ENCODE data around the gene ABL2. TPM values are rescaled to one million over a fixed set of nuclear protein-coding genes. Genes with fewer than 3 reads are reported as not detected.
"Not testable (repeated sequence)": the region's sequence is repeated elsewhere in the genome, so short reads cannot be mapped to it uniquely, and the experiment has no call there.

The ABL2 gene
- total RNA-seq, 1 experiment from 2014 or later = 38.3 TPM

DNA sequence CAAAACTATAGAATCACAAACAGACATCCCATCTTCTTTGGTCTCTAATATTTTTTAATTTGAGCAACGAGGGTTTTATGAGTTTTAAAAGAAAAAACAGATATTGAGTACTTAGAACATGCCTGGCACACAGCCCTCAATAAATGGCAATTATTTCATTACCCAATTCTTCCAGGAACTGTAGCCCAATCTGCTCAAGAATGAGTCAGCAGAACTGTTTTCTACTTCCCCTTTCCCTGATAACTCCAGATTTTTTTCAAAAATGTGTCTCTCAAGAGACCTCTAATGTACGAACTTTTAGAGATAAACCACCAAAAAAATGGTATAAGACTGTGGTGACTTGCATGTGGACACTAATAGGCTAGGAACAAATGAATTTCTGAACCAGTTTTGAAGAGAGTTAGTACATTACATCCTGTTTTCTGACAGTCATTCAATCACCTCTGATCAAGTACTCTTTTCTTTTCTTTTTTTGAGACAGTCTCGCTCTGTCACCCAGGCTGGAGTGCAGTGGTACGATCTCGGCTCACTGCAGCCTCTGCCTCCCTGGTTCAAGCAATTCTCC, 11.5 kb downstream of the ABL2 start:
- peak; percentile 47 for DNase-seq (ENCODE audit: low read depth)

DNA sequence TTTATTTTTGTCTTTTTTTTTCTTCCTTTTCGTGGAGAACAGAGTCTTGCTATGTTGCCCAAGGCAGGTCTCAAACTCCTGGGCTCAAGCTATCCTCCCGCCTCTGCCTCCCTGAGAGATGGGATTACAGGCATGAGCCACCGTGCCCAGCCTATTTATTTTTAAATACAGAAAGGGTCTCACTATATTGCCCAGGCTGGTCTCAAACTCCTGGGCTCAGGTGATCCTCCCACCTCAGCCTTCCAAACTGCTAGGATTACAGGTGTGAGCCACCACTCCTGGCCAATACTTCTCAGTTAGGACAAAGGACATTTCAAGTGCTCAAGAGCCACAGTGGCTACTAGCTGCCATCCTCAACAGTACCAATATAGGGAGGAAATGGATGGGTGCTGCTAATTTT, 16.2 kb downstream of the ABL2 start:
- DNase-seq (ENCODE audit: low read depth) = not testable (repeated sequence)

DNA sequence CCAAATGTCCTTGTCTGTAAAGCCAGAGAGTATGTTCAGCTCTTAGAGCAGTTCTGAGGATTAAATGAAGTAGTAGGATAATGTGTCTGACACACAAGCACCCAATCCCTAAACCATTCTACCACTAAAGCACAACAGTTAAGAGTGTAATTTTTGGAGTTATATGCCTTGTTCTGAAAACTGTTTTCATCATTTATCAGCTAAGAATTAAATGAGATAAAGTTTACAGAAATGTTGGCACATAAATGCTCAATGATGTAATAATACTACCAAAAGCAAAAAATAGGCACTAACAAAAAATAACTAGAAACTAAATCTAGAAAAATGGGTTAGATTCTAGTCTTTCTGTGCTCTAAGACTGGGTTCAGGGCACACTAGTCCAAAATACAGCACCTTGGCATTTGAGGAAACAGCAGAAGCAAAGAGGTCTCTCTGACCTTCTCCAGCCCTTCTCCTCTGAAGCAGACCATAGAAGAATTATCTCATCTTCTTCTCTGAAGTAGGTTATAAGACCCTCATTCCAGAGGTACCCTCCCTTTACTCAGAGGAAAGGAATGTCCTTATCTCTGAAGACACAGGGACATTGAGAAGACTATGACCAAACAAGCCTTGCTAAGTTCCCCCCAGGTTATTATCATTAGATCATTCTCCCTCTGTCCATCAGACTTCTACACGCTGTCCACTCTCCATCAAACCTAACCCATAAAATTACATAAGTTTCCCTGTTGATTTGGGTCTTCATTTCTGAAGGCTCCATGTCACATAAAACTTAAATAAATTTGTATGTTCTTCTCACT, 20.6 kb downstream of the ABL2 start:
- peak; percentile 5 for DNase-seq (ENCODE audit: low read depth)

DNA sequence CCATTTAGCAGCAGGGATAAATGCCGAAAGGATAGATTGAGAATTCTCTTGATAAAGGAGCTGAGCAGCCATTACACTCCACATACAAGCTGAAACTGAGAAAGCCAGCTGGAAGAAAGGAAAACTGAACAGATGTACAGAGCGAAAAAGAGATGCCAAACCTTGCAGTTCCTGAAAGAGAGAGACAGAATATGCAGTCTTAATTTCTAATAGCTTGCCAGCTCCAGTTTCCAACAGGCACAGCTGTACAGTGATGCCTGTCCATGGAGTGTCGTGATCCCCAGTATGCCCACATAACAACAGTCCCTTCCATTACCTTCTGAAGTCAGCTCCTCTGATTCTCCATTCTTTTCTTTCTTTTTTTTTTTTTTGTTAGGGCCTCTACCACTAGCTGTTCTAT, 22.7 kb downstream of the ABL2 start:
- no peak for DNase-seq (ENCODE audit: low read depth)

DNA sequence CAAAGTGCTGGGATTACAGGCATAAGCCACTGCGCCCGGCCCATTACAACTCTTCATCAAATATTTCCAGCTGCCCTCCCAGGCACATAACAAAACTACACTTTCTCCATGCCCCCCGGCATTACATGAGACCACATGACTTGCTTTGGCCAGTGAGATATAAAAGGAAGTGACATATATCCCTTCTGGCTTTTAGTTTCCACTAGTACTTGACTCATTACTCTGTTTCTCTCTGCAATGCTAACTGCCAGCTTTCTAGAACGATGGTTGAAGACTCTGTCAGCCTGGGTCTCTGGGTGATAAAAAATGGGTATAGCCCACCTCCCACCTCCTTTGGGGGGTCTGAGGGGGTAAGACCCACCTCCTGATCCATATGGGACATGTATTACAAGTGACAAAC, 24.2 kb downstream of the ABL2 start:
- DNase-seq (ENCODE audit: low read depth) = no peak

DNA sequence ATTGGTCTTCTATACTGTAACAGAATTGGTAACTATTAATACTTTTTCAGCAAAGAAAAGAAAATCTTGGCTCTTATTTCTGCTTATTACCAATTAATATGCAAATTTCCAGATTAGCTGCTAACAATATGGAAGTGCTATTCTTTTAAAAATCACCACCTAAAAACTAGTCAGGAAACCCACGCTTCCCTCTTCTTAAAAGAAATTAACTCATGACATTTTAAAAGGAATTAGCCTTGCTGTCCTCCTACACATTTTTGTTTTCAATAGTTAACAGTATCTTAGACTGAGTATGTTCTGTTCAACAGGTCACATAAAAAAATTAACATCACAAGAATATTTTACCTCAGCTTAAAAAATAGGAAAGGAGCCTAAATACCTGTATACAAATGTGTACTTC, 27.3 kb downstream of the ABL2 start:
- DNase-seq (ENCODE audit: low read depth) = no peak

DNA sequence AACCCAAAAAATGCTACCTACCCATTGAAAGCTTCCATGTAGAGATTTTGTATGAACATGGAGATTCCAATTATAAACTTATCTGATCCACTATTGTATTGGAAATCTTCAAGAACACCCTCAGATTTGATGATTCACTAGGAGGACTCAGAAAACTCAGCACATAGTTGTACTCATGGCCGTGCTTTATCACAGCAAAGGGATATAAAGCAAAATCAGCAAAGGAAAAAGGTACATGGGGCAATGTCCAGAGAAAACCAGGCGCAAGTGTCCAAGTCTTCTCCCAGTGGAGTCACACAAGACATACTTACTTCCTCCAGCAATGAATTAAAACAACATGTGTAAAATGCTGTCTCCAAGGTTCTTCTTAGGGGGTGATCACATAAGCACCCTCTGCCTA, 28.9 kb downstream of the ABL2 start:
- no peak for DNase-seq (ENCODE audit: low read depth)

DNA sequence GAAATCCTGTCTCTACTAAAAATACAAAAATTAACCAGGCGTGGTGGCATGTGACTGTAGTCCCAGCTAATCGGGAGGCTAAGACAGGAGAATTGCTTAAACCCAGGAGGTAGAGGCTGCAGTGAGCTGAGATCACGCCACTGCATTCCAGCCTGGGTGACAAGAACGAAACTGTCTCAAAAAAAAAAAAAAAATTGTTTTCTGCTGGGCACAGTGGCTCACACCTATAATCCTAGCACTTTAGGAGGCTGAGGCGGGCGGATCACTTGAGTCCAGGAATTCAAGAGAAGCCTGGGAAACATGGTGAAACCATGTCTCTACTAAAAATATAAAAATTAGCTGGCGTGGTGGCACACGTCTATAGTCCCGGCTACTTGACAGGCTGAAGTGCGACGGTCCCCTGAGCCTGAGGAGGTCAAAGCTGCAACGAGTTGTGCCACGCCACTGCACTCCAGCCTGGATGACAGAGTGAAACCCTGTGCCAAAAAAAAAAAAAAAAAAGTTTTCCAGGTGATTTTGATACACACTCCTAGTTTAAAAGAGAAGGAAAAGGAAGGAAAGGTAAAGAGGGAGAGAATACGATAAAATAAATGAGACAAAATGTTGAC, 31.7 kb downstream of the ABL2 start:
- DNase-seq (ENCODE audit: low read depth) = no peak

DNA sequence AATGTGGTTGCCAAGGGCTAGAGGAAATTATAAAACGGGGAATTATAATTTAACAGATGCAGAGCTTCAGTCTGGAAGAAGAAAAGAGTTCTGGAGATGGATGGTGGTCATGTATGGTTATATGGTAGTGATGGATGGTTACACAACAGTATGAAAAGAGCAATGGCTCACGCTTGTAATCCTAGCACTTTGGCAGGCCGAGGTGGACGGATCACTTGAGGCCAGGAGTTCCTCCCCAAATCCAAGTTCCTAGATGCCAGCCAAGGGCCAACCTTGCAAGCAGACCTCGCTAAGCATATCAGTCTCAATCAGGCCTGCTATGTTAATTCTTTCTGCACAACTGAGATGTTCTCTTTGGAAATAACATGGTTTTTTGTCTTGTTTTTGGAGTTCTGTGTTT, 33.6 kb downstream of the ABL2 start:
- not testable (repeated sequence) for DNase-seq (ENCODE audit: low read depth)

DNA sequence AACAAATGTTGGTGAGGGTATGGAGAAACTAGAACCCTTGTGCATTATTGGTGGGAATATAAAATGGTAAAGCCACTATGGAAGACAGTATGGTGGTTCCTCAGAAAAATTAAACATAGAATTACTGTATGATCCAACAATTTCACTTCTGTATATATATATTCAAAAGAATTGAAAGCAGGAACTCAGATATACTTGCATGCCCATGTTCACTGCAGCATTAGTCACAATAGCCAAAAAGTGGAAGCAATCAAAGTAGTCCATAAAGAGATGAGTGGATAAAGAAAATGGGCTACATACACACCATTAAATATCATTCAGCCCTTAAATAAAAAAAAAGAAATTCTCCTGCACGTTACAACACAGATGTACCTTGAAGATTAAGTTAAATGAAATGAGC, 34.1 kb downstream of the ABL2 start:
- no peak for DNase-seq (ENCODE audit: low read depth)

DNA sequence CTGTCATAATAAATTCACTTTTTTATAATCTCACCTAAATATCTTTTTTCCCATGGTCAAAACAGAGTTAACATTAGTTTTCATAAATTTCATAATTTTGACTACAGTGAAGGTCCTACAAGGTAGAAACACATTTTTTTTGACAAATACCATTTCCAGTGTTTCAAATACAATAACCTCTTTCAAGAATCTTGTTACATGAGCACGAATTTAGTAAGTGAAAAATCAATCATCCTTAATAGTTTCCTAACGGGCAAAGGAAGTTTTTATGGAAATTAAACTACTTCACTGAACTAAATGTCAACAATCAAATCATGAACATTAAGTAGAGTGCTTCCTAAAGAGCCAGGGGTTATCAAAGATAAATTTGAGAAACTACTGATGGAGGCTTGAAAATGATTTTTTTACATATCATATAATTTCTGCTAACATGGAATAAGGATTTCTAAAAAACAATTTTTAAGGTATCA, 35.4 kb downstream of the ABL2 start:
- no peak for DNase-seq (ENCODE audit: low read depth)

DNA sequence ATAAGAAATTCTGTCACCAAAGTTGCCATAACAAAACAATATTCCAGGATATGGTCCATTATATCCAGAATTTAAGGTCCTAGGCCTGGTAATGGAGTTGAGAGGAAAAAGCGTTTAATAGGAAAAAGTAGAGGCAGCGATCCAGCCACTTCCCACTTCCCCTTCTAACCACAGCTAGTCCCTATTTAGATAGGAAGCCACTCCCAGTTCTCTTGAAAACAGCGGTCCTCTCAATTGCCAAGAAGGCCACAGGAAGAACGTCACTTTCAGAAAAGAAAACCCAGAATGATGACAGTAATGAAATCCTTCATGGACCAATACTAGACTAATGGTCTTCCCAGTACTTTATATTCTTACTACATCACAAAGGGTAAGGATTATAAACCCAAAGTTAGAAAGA, 38.6 kb downstream of the ABL2 start:
- no peak for DNase-seq (ENCODE audit: low read depth)

DNA sequence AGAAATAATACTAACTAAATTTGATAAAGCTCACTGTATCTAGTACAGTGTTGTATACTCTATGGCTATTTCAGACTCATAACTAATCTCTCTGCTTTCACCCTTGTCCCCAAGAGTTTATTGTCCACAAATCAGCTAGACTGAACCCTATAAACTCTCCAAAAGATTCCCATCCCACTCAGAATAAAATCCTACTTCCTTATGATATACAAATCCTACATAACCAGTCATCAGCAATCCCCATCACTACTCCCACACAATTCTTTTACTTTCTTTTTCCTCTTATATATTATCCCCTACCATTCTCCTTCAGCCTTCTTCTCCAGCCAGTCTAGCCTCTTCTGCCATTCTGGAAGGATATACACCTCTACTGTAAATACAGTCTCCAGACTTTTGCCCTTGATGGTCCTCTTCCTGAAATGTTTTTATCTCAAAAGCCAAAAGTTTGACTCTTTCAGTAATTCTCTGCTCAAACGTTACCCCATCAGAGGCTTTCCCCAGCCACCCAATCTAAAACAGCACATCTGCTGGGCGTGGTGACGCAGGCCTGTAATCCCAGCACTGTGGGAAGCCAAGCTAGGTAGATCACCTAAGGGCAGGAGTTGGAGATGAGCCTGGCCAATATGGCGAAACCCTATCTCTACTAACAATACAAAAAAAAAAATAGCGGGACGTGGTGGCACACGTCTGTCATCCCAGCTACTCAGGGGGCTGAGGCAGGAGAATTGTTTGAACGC, 41.6 kb downstream of the ABL2 start:
- no peak for DNase-seq (ENCODE audit: low read depth)

DNA sequence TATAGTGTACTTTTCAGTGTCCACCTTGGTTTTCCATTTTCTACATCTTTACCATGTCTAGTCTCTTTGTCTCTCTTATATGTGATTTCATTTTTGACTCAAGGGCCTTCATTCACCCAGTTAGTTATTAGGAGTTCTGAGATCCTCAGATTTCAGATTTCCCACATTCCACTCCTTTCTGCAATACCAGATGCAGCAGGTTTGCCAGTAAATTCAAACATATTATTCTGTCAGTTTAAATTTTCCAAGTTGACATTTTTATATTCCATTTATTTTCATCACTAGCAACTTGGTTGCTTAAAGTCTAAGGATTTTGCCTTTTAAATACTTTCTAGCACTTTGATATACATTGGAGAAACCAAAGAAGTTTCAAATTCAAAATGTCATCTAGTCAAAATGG, 42.4 kb downstream of the ABL2 start:
- no peak for DNase-seq (ENCODE audit: low read depth)

DNA sequence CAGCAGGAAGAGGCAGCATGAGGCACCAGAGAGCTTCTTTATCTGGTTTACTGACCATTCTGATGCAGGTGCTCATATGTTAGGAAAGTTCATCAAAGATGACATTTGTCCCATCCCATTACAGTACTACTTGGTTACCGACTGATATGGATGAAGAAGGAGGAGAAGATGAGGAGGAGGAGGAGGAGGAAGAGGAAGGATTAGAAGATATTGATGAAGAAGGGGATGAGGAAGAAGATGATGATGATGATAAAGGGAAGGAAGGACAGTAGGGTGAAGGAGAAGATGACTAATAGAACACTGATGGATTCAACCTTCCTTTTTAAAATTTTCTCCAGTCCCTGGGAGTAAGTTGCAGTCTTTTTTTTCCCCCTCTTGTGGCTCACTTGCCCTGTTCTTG, 45.1 kb downstream of the ABL2 start:
- no peak for DNase-seq (ENCODE audit: low read depth)

DNA sequence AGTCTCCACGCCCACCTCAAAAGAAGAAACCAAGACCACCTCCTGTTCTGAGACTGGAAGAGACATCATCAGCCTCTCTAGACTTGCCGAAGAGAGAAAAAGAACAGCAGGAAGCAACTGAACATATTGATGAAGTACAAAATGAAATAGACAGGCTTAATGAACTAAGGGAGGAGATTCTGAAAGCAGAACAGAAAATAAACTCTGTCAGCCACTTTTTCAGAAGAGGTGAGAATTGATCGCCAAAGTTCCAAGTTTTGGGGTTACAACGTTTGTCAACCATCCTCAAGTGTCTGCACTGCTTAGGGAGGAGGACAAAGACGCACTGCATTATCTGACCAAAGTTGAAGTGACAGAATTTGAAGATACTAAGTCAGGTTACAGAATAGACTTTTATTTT, 45.6 kb downstream of the ABL2 start:
- no peak for DNase-seq (ENCODE audit: low read depth)

DNA sequence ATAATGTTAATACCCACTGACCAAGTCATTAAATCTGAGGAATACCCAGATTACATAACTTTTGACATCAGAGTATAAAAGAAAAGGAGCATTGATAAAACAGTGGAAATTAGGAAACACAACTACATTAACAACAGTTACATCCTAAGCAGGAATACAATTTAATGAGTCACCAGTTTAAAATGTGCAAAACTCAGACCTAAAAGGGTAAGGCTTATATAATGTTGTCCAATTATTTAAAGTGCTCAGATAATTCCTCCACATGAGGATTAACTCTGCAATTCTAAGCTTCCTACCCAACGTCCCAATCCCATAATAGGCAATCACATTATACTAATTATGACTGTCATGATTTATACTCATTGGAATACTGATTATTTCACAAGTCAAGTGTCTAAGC, 50.5 kb downstream of the ABL2 start:
- DNase-seq (ENCODE audit: low read depth) = peak; percentile 74

DNA sequence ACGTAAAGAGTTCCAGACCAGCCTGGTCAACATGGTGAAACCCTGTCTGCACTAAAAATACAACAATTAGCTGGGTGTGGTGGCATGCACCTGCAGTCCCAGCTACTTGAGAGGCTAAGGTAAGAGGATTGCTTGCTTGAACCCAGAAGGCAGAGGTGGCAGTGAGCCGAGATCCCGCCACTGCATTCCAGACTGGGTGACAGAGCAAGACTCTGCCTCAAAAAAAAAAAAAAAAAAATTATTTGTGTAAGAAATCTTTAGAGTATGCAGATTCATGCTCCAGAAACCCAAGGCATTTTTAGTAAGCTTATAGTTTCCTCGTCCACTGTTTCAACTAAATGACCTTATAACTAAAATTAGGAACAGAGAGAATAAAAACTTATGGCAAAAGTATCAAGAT, 51.3 kb downstream of the ABL2 start:
- peak; percentile 31 for DNase-seq (ENCODE audit: low read depth)

DNA sequence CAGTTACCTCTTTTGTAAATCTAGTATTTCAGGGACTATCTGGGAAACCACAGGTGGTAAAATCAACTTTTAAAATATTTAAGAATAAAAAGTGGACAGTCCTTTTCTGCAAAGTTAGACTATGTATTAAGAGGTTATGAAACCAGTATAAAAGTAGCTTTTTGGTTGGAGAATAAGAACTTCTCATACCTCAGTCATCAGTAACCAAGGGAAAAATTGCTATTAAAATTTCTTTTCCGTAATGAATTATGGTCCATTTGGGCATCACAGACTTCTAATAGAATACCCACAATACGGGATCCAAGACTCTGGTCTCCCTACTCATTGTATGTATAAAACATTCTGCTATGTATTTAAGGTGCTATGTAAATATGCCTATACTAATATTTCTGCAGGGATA, 51.9 kb downstream of the ABL2 start:
- DNase-seq (ENCODE audit: low read depth) = no peak

DNA sequence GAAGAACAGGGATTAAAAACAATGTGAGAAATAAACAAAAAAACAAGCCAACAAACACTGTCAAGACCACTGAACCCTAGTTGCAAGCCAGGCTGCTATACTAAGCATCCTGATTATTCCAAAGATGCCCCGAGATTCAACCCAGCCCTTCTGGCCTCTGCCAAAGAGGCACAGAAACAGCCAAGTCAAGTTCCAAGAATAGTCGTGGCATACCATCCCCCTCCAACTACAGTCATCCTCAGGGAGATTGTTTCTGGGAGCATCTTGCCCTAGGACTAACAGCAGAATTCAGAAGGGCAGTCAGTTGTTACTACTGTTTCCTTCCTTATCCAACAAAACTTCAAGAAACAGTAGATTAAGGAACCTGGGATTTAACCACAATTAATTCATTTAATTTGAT, 52.3 kb downstream of the ABL2 start:
- peak; percentile 64 for DNase-seq (ENCODE audit: low read depth)

DNA sequence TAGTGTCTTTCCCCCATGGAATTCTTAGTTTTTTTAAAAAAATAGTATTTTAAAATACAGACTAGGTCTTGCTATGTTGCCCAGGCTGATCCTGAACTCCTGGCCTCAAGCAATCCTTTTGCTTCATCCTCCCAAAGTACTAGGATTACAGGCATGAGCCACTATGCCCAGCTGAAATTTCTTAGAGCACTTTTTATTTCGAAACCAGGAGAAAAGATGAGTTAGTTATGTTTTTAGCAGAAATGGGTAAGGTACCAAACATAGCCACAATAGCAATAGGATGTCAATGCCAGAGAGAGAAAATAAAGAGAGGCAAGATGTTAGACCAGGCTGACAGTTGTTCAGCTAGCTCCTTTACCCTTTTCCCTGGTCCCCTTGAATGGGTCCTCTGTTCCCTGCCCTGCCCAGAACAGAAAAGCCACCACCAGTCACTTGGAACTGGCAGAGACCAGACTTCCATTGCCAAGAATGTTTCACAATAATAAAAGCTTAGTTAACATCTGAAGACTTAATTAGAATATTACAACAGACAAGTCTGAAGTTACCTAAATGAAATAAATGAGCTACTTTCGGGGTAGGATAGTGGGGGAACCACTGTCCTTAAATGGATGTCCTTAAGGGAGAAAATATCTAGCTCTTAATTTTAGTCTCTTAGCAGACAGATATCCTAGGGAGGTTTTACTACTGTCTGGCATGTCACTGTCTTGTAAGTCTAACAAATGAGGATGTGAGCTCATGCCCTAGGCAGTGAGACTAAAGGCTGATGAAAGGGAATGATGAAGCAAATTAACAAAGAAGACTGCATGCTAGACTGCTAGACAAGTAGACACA, 54.3 kb downstream of the ABL2 start:
- peak; percentile 78 for DNase-seq (ENCODE audit: low read depth)

DNA sequence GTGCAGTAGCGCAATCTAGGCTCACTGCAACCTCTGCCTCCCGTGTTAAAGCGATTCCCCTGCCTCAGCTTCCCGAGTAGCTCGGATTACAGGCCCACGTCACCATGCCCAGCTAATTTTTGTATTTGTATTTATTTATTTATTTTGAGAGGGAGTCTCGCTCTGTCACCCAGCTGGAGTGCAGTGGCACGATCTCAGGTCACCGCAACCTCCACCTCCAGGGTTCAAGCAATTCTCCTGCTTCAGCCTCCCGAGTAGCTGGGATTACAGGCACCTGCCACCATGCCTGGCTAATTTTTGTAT, 59.1 kb downstream of the ABL2 start:
- DNase-seq (ENCODE audit: low read depth) = not testable (repeated sequence)

Data from M059J (cell line).